GM21576 (cell line): ENCODE measurements around the gene HMCN1.
"Not testable (repeated sequence)": the region's sequence is repeated elsewhere in the genome, so short reads cannot be mapped to it uniquely, and the experiment has no call there.

Experiments used
- ATAC-seq: cut with Tn5 transposase; IDR thresholded peaks from one replicate; pipeline ENCODE4 v1.9.1; 2021; ENCODE audit warnings: mild to moderate bottlenecking, moderate library complexity; ENCODE audit not compliant: unreplicated experiment

The HMCN1 gene

DNA sequence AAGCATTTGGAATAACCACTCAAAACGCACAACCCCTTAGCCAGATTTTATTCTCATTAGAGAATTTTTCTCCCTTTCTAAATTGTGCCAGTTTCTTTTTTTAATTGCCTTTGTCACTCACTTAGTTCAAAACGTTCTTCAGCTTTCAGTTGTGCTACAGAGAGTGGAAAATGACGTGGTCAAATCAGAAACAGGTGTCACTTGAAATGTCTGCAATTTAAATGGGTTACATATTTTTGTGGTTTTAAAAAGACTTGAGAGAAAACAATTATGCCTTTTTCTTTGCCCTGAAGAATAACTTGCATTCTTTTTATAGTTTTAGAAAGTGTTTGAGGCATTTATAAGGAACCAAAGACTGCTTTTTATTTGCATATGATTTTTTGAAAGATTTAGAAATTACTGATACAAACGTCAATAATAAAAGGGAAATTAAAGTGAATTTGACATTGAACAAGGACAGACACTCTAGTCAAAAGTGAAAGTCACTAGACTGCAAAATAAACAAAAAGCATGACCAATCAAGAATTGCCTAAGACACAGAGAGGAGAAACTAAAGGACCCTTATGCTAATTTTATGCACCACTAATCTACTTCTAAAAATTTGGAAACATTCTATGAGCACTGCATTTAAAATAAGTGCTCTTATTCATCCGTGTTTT is 449.9 kb downstream of the HMCN1 start:
- peak; percentile 60 for ATAC-seq

GRCh38 chr1:186186251-186186650 is 452.1 kb downstream of the HMCN1 start:
- ATAC-seq: not testable (repeated sequence)

GRCh38 chr1:186187601-186188000 is 453.4 kb downstream of the HMCN1 start:
- peak; percentile 46 for ATAC-seq

- ATAC-seq: no peak
Observed at GRCh38 chr1:186188004-186188539, 453.9 kb downstream of the HMCN1 start.

GRCh38 chr1:186188736-186189135 is 454.5 kb downstream of the HMCN1 start:
- no peak for ATAC-seq

DNA sequence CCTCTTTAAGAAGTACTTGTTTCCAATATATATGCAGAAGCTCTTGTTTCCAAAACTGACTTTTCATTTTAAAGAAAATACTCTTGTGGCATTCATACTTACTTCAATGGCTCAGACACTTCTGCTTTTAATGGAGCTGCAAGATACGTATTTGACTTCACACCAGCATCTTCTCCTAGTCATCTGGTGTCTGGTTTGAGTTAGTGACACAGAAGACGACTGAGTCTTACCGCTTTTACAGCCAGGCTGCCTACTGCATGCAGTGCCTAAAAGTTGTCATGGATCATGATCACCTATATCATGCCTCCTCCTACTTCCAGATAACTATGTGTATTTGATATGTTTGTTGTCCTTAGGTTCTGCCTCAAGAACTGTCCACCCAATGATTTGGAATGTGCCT is 455.0 kb downstream of the HMCN1 start:
- no peak for ATAC-seq

DNA sequence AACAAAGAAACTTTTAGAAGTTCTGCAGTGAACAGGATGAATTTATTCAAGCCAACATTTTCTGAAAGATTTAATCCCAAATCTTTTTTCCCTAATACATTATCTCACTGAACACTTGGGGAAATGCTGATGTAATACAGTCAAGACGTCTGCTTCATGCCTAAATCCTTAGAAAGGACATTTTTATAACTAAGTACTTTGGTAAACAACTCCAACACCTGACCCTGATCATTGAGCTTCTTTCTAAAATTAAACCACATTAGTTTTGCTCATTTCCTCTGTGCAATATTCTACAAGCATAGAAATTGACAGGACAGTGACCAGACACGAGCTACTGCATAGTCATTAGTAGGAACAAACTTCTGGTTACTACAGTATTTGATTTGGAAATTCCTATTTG is 457.3 kb downstream of the HMCN1 start:
- no peak for ATAC-seq

DNA sequence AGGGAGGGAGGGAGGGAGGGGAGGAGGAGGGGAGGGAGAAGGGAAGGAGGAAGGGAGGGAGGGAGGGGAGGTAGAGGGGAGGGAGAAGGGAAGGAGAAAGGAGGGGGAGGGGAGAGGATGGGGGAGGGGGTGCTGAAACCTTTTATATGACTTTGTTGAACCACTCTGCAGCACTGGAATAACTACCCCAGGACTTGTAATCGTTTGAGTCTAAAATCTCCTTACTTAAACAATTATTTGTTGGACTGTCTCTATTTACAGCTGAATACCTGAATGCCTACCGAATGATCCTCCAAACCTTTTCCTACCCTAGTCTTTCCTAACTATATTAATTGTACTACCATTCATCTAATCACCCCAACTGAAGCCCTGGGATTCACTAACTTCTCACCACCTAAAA is 459.0 kb downstream of the HMCN1 start:
- no peak for ATAC-seq

GRCh38 chr1:186194107-186194756 is 460.0 kb downstream of the HMCN1 start:
- ATAC-seq: peak; percentile 96

GRCh38 chr1:186195377-186195931 is 461.3 kb downstream of the HMCN1 start:
- no peak for ATAC-seq

DNA sequence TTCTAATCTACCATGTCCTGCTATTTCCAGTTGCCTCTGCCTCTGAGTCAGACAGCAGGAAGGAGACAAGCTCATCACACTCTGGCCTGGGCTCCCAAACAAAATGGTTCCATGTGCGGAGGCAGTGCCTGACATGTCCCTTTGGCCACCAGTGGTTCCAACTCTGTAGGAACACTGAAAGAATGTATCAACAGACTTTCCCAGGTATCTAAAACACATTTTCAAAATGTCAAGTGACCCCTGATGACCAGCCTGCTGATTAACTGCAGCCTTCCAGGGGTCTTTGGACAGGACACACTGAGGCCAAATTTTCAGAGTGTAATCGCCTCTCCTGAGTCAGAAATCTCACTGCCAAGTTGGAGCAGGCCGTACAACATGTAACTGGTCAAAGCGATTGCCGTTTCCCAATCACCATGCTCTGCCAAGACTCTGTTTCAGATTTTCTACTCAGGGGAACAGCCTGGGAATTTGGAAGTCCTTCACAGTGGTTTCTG is 468.1 kb downstream of the HMCN1 start:
- no peak for ATAC-seq

DNA sequence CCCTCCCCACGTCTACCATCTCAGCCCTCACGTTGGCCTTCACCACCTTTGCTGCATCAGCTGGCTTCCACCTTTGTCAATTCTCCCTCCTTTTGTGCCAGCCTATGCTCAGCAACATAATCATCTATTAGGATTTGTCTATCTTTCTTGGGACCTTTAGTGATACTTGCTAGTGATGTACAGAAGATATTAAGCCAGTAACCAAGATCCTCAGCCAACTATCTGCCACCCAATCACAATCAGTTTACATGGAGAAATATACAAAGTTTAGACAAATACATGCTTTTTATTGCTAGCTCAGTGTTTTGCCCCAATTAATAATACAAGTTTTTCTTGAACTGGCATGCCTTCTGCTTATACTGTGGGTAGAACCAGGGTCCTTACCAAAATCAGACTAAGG is 468.6 kb downstream of the HMCN1 start:
- no peak for ATAC-seq

GRCh38 chr1:186206048-186206570 is 471.9 kb downstream of the HMCN1 start:
- ATAC-seq: no peak

DNA sequence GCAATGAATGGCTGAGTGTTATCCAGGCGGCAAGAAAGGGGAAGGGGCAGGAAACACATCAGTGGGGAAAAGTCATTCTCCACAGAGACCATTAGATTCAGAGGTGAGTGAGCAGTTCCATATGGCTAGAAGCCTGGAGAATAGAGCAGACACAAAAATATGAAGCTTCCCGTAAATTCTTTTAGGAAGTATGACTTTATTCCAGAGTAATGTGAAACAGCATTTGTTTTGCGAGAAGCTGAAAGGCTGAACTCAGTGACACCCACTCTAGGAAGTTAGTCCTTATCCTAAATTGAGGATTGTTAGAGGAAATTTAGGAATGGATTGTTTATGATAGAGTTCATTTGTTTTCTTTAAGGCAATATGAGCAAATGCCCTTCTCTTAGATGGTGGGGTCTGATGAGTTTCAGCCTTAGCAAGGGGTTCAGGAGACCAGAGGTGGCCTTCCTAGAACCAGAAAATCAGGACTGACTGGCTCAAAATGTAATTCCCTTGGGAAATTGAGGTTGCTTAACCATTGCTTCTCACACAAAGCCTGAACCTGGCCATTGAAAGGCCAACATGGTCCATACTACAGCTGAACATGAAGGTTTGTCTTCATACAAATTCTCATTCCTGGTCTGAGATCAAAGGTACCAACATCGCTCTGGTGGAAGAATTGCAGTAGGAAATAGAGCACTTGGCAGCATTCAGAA is 473.3 kb downstream of the HMCN1 start:
- ATAC-seq: no peak

- no peak for ATAC-seq
Observed at GRCh38 chr1:186208405-186209129, 474.4 kb downstream of the HMCN1 start.

GRCh38 chr1:186210258-186210657 is 476.1 kb downstream of the HMCN1 start:
- no peak for ATAC-seq

GRCh38 chr1:186211583-186211982 is 477.4 kb downstream of the HMCN1 start:
- ATAC-seq: not testable (repeated sequence)

DNA sequence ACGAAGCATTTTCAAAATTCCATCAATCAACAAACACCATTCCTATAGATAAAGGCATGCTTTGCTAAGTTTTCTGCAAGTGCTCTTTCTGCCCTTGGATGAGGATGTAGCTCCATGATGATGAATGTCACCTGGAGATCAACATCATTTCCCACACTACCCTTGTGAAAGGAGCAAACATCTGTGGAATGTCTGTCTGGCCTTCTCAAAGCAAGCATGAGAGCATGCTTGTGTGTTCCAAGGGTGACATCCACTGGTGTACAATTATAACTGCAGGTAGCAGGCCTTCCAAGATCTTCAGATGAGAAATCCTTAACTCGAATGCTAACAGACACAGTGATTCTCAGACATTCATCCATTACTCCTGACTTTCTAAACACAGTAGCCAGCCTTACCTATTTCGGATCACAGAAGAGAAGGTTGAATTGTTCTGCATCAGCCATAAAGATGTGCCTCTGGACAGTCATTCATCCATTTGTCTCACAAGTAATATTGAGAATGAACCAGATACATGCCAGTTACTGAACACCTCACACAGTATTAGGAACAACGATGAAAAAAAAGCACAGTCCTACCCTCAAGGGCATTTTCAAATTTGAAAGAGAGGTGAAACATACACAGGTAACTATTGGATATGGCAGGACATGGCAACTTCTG is 478.5 kb downstream of the HMCN1 start:
- ATAC-seq: peak; percentile 96

- no peak for ATAC-seq
Observed at GRCh38 chr1:186213225-186213607, 479.0 kb downstream of the HMCN1 start.

- no peak for ATAC-seq
Observed at GRCh38 chr1:186214791-186215190, 480.6 kb downstream of the HMCN1 start.
